ENCODE results near the gene TRAIP.

GRCh38 chr3:49903451-49904424 is 47.4 kb upstream of the TRAIP start, which contains the start of gene MST1R:
- no peak for TF ChIP-seq EP300 (conservative IDR thresholded peaks at IDR 0.05; ENCODE audit: poor library complexity, severe bottlenecking)
- TF ChIP-seq CTCF (IDR thresholded peaks at IDR 0.05; ENCODE audit: poor library complexity, severe bottlenecking), result no peak
- TF ChIP-seq POLR2AphosphoS5 (IDR thresholded peaks at IDR 0.05), result no peak
- TF ChIP-seq EZH2 (IDR thresholded peaks at IDR 0.05; ENCODE audit: borderline replicate concordance, insufficient read depth, low read length, poor library complexity, severe bottlenecking), result no peak
